NB4 (cell line): ENCODE measurements around the gene ADAP1.

Experiments used
- DNase-seq: peaks from one replicate; pipeline ENCODE4 v3.0.0; 2010; ENCODE audit warnings: low read depth
- H3K4me3 ChIP-seq: one replicate; pipeline ENCODE4 v1.5.1; 2011; ENCODE audit warnings: mild to moderate bottlenecking, low read depth, low read length, moderate library complexity
- CTCF ChIP-seq: IDR thresholded peaks from one replicate; pipeline ENCODE4 v1.5.1; 2012; ENCODE audit warnings: low read depth, low read length
- MAX ChIP-seq: IDR thresholded peaks from 2 replicates; pipeline ENCODE4 v1.6.1; 2011; ENCODE audit warnings: low read depth, low read length
- MYC ChIP-seq: IDR thresholded peaks from 2 replicates; pipeline ENCODE4 v1.6.1; 2011; ENCODE audit warnings: low read depth, low read length
- POLR2A ChIP-seq: IDR thresholded peaks from 2 replicates; pipeline ENCODE4 v1.6.1; 2011; ENCODE audit warnings: mild to moderate bottlenecking; ENCODE audit not compliant: insufficient read length; ENCODE audit errors: extremely low read depth

Gene ADAP1

GRCh38 chr7:986766-987751 is 32.6 kb upstream of the ADAP1 start:
- no peak overlapping the region for H3K4me3 ChIP-seq
- no peak for DNase-seq
- TF ChIP-seq MAX (no peak), MYC (no peak), CTCF (no peak), POLR2A (no peak)

- no peak overlapping the region for H3K4me3 ChIP-seq
- TF ChIP-seq MYC (no peak), POLR2A (no peak), MAX (no peak), CTCF (no peak)
- peak; percentile 64 for DNase-seq
Measured at GRCh38 chr7:985915-986741, 31.6 kb upstream of the ADAP1 start.

GRCh38 chr7:985127-985416 is 30.6 kb upstream of the ADAP1 start:
- H3K4me3 ChIP-seq = no peak overlapping the region
- TF ChIP-seq CTCF (no peak), POLR2A (no peak)
- DNase-seq = no peak

GRCh38 chr7:984361-985126 is 30.1 kb upstream of the ADAP1 start:
- H3K4me3 ChIP-seq = no peak overlapping the region
- DNase-seq = no peak
- no peak for TF ChIP-seq CTCF
- no peak for TF ChIP-seq MYC
- TF ChIP-seq POLR2A = no peak
- TF ChIP-seq MAX = no peak

GRCh38 chr7:983616-984071 is 29.2 kb upstream of the ADAP1 start:
- no peak for DNase-seq
- TF ChIP-seq POLR2A (no peak), CTCF (no peak), MYC (no peak), MAX (no peak)
- no peak overlapping the region for H3K4me3 ChIP-seq
